Keratinocyte (primary cell): Measurements from ENCODE around the gene KCNH2. TPM values are rescaled to one million over a fixed set of nuclear protein-coding genes. Genes with fewer than 3 reads are reported as not detected.

ENCODE experiments used
- DNase-seq: peaks from one replicate; pipeline ENCODE4 v3.0.0-alpha.2; 2011; ENCODE audit warnings: low read depth, missing footprints, low spot score
- FAIRE-seq: peaks from 2 replicates; lab custom pipeline; 2011; peaks lifted over from hg19 to GRCh38; lab: Jason Lieb, UNC
- H2AFZ ChIP-seq: 2 replicates; pipeline ENCODE4 v1.6.0; 2012; ENCODE audit warnings: low read length, control low read depth, inconsistent platforms; ENCODE audit not compliant: control insufficient read depth
- H3K27ac ChIP-seq: 2 replicates; pipeline ENCODE4 v1.5.1; 2011; ENCODE audit warnings: low read length; ENCODE audit not compliant: control insufficient read depth, insufficient read depth
- H3K27me3 ChIP-seq: 3 replicates; pipeline ENCODE4 v1.6.0; 2011; ENCODE audit warnings: low read length; ENCODE audit not compliant: control insufficient read depth, insufficient read depth; ENCODE audit errors: extremely low read depth
- H3K36me3 ChIP-seq, 2 experiments: 2 replicates in 1 of 2; 3 replicates in 1 of 2; pipeline ENCODE4 v1.5.1; 2011; ENCODE audit warnings: low read length in 2 of 2, mild to moderate bottlenecking in 1 of 2; ENCODE audit not compliant: control insufficient read depth in 2 of 2, insufficient read depth in 2 of 2; ENCODE audit errors: extremely low read depth in 1 of 2
- H3K4me1 ChIP-seq: 3 replicates; pipeline ENCODE4 v1.5.1; 2011; ENCODE audit warnings: low read length; ENCODE audit not compliant: control insufficient read depth, insufficient read depth; ENCODE audit errors: extremely low read depth
- H3K4me2 ChIP-seq: 3 replicates; pipeline ENCODE4 v1.6.0; 2011; ENCODE audit warnings: low read depth, low read length; ENCODE audit not compliant: control insufficient read depth, insufficient read depth; ENCODE audit errors: extremely low read depth
- H3K4me3 ChIP-seq, 3 experiments: fragments of 200-600 bp in 1 of 3; sonication (generic) in 1 of 3; 2 replicates in 2 of 3; 3 replicates in 1 of 3; pipeline ENCODE4 v1.5.1; 2011 to 2016; ENCODE audit warnings: low read length in 3 of 3, mild to moderate bottlenecking in 3 of 3, control low read depth in 2 of 3, inconsistent platforms in 1 of 3, low read depth in 1 of 3, mixed read lengths in 1 of 3, mixed run types in 1 of 3, moderate library complexity in 1 of 3; ENCODE audit not compliant: control insufficient read depth in 2 of 3, insufficient read depth in 2 of 3; ENCODE audit errors: extremely low read depth in 1 of 3
- H3K79me2 ChIP-seq: 2 replicates; pipeline ENCODE4 v1.6.0; 2012; ENCODE audit warnings: low read length; ENCODE audit not compliant: control insufficient read depth, insufficient read depth
- H3K9ac ChIP-seq: 3 replicates; pipeline ENCODE4 v1.6.0; 2011; ENCODE audit warnings: low read length; ENCODE audit not compliant: control insufficient read depth, insufficient read depth; ENCODE audit errors: extremely low read depth
- H3K9me1 ChIP-seq: 3 replicates; pipeline ENCODE4 v1.6.0; 2011; ENCODE audit warnings: low read length; ENCODE audit not compliant: control insufficient read depth, insufficient read depth; ENCODE audit errors: extremely low read depth
- H3K9me3 ChIP-seq: 2 replicates; pipeline ENCODE4 v1.5.1; 2012; ENCODE audit warnings: low read depth, low read length; ENCODE audit not compliant: control insufficient read depth
- H4K20me1 ChIP-seq: 3 replicates; pipeline ENCODE4 v1.6.0; 2011; ENCODE audit warnings: low read length; ENCODE audit not compliant: control insufficient read depth, insufficient read depth; ENCODE audit errors: extremely low read depth
- EZH2 ChIP-seq: IDR thresholded peaks from one replicate; pipeline ENCODE4 v1.6.1; 2012; ENCODE audit warnings: inconsistent platforms, mild to moderate bottlenecking, low read length, moderate library complexity
- dilution Hi-C: fragments of 300-500 bp; cut with MboI; formaldehyde crosslinking; loops from one replicate; pipeline ENCODE4 v1.7.0; 2020; ENCODE audit warnings: low sequenced_read_pairs; ENCODE audit not compliant: extremely low pct_ligation_motif_present
- polyA plus RNA-seq, 5 experiments: library from polyadenylated mRNA; depleted of rRNA in 3 of 5; stranded (reverse) in 3 of 5; stranded (forward) in 1 of 5; unstranded in 1 of 5; fragments of >200 nt; gene quantifications; 1 replicate in 1 of 5; 2 replicates in 3 of 5; 3 replicates in 1 of 5; pipeline versions ENCODE4 v1.2.1 to v1.2.3, GENCODE V29; 2011 to 2012; ENCODE audit warnings: missing spikeins in 2 of 5, low read depth in 1 of 5, low replicate concordance in 1 of 5
- TF ChIP-seq, protein P1 (sequence below), 3 experiments: IDR thresholded peaks in 1 of 3; conservative IDR thresholded peaks in 1 of 3; optimal IDR thresholded peaks in 1 of 3; 2 replicates in 2 of 3; 3 replicates in 1 of 3; pipeline versions ENCODE3 to v1.5.1; 2011; ENCODE audit warnings: low read length in 3 of 3, mild to moderate bottlenecking in 3 of 3, moderate library complexity in 2 of 3, control low read depth in 1 of 3, inconsistent platforms in 1 of 3; ENCODE audit not compliant: insufficient read depth in 2 of 3; ENCODE audit errors: extremely low read depth in 1 of 3

KCNH2 gene
- polyA plus RNA-seq, 1 donor (not counting 4 experiments of a cell fraction or from before 2014, with no cell fraction given): 0.03 TPM

DNA sequence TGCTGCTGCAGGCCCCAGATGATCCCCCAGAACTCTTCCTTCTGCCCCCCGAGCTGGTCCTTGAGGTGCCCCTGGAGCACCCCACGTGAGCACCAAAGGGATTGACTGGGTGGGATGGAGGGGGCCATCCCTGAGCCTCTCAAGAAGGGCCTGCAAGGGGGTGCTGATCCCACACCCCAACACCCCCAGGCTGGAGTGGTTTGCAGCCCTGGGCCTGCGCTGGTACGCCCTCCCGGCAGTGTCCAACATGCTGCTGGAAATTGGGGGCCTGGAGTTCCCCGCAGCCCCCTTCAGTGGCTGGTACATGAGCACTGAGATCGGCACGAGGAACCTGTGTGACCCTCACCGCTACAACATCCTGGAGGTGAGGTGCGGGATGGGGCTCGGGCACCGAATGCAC is 20.9 kb upstream of the KCNH2 start:
- no peak overlapping the region for H2AFZ ChIP-seq
- H3K4me3 ChIP-seq: no peak overlapping the region
- H3K36me3 ChIP-seq: no peaks in the 10 kb centered on the region
- H3K79me2 ChIP-seq: no peaks in the 10 kb centered on the region
- H4K20me1 ChIP-seq: no peaks in the 10 kb centered on the region
- no peak overlapping the region for H3K27ac ChIP-seq
- no peaks in the 10 kb centered on the region for H3K9me1 ChIP-seq
- FAIRE-seq: no peak
- H3K4me1 ChIP-seq: peaks cover 4% of the 10 kb centered on the region
- no peak overlapping the region for H3K4me2 ChIP-seq
- H3K9ac ChIP-seq: no peak overlapping the region
- no peak for DNase-seq
- dilution Hi-C loops: no loop called here
- H3K27me3 ChIP-seq: no peaks in the 10 kb centered on the region
- TF ChIP-seq, protein P1, sequence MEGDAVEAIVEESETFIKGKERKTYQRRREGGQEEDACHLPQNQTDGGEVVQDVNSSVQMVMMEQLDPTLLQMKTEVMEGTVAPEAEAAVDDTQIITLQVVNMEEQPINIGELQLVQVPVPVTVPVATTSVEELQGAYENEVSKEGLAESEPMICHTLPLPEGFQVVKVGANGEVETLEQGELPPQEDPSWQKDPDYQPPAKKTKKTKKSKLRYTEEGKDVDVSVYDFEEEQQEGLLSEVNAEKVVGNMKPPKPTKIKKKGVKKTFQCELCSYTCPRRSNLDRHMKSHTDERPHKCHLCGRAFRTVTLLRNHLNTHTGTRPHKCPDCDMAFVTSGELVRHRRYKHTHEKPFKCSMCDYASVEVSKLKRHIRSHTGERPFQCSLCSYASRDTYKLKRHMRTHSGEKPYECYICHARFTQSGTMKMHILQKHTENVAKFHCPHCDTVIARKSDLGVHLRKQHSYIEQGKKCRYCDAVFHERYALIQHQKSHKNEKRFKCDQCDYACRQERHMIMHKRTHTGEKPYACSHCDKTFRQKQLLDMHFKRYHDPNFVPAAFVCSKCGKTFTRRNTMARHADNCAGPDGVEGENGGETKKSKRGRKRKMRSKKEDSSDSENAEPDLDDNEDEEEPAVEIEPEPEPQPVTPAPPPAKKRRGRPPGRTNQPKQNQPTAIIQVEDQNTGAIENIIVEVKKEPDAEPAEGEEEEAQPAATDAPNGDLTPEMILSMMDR (optimal IDR thresholded peaks at IDR 0.05 in 1 of 3, IDR thresholded peaks at IDR 0.05 in 1 of 3, conservative IDR thresholded peaks at IDR 0.05 in 1 of 3; ENCODE audit: extremely low read depth in 1 of 3, insufficient read depth in 2 of 3, low read length in 3 of 3): no peak
- no peak for TF ChIP-seq EZH2
- no peaks in the 10 kb centered on the region for H3K9me3 ChIP-seq

DNA sequence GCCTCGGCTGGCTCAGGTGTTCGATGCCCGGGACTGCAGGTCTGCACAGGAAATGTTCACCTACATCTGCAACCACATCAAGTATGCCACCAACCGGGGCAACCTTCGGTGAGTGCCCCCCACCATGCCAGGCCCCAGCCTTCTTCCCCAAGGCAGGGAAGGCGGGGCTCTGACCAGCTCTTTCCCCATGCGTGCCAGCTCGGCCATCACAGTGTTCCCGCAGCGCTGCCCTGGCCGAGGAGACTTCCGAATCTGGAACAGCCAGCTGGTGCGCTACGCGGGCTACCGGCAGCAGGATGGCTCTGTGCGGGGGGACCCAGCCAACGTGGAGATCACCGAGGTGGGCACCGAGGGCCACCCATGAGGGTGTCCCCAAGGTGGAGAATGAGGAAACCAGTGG is 20.2 kb upstream of the KCNH2 start:
- dilution Hi-C loops: no loop called here
- FAIRE-seq (no peak), DNase-seq (no peak)

More for the DNA sequence above, 20.2 kb upstream of the KCNH2 start:
- TF ChIP-seq, protein P1 (optimal IDR thresholded peaks at IDR 0.05 in 1 of 3, IDR thresholded peaks at IDR 0.05 in 1 of 3, conservative IDR thresholded peaks at IDR 0.05 in 1 of 3; ENCODE audit: extremely low read depth in 1 of 3, insufficient read depth in 2 of 3, low read length in 3 of 3): no peak
- TF ChIP-seq EZH2: no peak
- no peak overlapping the region for H3K27ac ChIP-seq
- H2AFZ ChIP-seq: no peak overlapping the region
- H3K4me1 ChIP-seq: peaks cover 4% of the 10 kb centered on the region
- no peaks in the 10 kb centered on the region for H3K9me3 ChIP-seq
- H4K20me1 ChIP-seq: no peaks in the 10 kb centered on the region
- H3K79me2 ChIP-seq: no peaks in the 10 kb centered on the region
- no peak overlapping the region for H3K4me2 ChIP-seq
- no peaks in the 10 kb centered on the region for H3K27me3 ChIP-seq
- no peak overlapping the region for H3K4me3 ChIP-seq
- no peaks in the 10 kb centered on the region for H3K36me3 ChIP-seq
- H3K9me1 ChIP-seq: no peaks in the 10 kb centered on the region
- H3K9ac ChIP-seq: no peak overlapping the region
